GM21528 (cell line): Measurements from ENCODE around the gene CCNL1.
"Not testable (repeated sequence)": the region's sequence is repeated elsewhere in the genome, so short reads cannot be mapped to it uniquely, and the experiment has no call there.

Experiments
- ATAC-seq: cut with Tn5 transposase; IDR thresholded peaks from one replicate; pipeline ENCODE4 v1.9.1; 2021; ENCODE audit warnings: mild to moderate bottlenecking, moderate library complexity; ENCODE audit not compliant: unreplicated experiment, low FRiP score

CCNL1 gene

GRCh38 chr3:157159762-157160657 lies at the start of gene CCNL1:
Gene CCNL1 (minus strand): TSS chr3:157160147. CDS start chr3:157160094, 53 bp downstream.
- peak; percentile 89 for ATAC-seq

GRCh38 chr3:157204880-157205279 lies 44.9 kb upstream of the CCNL1 start:
- no peak for ATAC-seq

DNA sequence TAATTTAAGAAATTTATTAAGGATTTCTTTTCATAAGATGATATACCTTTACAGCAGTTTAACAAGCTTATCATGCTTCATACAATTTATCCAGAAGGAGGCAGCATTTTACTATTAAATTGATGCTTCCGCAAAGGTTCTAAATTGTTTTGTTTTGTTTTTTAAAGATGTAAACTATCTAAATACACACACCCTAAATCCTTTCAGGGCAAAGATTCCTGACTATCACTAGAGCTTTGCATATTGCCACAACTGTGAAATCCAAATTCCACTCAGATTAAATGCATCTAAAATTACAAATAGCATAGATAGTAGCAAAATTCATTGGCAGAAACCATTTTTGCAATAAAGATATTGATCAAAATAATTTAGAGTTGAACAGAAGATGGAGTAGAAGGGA lies 44.5 kb upstream of the CCNL1 start:
- no peak for ATAC-seq

- ATAC-seq, result peak; percentile 77
These were observed 41.8 kb upstream of the CCNL1 start for GRCh38 chr3:157201648-157202278.

DNA sequence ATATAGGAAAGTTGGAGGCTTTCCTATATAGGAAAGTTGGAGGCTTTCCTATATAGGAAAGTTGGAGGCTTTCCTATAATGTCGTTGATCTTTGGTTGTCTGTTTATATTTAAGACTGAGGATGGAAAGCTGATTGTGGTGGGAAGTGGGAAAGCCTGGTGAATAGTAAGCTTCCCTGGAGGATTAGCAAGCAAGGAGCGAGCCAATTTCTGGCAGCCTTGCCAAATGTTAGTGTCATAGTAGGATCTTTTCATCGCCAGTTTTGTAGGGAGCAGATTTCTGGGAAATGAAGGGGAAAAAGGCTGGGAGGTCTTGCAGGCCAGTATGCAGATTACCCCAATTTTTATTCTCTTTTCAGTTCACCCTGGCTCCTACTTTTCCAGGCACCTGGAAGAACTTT lies 39.9 kb upstream of the CCNL1 start:
- ATAC-seq, result no peak

- no peak for ATAC-seq
These were observed 36.0 kb upstream of the CCNL1 start for GRCh38 chr3:157195965-157196364.

DNA sequence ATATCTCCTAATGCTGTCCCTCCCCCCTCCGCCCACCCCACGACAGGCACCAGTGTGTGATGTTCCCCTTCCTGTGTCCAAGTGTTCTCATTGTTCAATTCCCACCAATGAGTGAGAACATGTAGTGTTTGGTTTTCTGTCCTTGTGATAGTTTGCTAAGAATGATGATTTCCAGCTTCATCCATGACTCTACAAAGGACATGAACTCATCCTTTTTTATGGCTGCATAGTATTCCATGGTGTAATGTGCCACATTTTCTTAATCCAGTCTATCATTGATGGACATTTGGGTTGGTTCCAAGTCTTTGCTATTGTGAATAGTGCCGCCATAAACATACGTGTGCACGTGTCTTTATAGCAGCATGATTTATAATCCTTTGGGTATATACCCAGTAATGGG lies 31.2 kb upstream of the CCNL1 start:
- not testable (repeated sequence) for ATAC-seq

DNA sequence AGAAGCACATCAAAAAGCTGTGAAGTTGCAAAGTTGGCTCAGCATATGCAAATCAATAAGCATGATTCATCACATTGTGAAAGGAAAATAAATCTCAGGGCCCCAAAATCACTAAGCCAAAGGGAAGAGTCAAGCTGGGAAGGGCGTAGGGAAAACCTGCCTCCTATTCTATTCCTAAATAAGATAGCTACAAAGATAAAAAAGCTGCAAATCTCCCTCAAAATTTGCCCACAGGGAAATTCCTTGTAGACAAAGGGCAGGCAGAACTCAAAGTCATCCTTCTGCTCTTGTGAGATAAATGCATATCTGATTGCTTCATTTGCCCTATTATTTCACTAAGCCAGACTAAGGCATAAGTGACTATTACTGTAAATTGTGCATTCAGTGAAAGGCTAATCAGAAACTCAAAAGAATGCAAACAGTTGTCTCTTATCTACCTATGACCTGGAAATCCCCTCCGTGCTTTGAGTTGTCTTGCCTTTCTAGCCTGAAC lies 30.5 kb upstream of the CCNL1 start:
- no peak for ATAC-seq

GRCh38 chr3:157188391-157188790 lies 28.4 kb upstream of the CCNL1 start:
- no peak for ATAC-seq

GRCh38 chr3:157182879-157183278 lies 22.9 kb upstream of the CCNL1 start:
- no peak for ATAC-seq

DNA sequence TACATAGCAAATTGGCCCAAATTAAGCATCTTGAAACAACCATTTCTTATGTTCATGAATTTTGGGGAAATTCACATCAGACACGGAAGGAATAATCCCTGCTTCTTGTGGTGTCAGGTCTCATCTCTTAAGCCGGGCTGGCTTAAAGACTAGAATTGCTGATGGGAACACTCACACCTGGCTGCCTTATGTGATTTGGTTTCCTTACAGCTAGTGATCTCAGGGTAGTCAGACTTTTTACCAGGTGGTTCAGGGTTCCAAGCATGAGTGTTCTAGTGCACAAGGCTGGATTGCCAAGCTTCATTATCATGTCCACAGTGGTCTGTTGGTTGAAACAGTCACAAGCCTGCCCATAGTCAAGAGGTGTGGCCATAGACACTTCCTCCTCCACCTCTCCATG lies 20.3 kb upstream of the CCNL1 start:
- ATAC-seq, result no peak

- ATAC-seq, result no peak
These were observed 19.4 kb upstream of the CCNL1 start for GRCh38 chr3:157179365-157179803.

GRCh38 chr3:157178503-157179364 lies 18.8 kb upstream of the CCNL1 start:
- not testable (repeated sequence) for ATAC-seq

GRCh38 chr3:157177801-157178453 lies 18.0 kb upstream of the CCNL1 start:
- ATAC-seq, result not testable (repeated sequence)

DNA sequence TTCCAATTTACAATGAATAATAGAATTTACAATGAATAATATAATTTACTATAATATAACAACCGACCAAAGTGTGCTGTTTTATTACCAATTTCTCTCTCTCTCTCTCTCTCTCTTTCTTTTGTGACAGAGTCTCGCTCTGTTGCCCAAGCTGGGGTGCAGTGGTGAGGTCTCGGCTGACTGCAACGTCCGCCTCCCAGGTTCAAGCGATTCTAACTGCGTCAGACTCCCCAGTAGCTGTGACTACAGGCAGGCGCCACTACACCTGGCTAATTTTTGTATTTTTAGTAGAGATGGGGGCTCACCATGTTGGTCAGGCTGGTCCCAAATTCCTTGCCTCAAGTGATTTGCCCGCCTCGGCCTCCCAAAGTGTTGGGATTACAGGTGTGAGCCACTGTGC lies 17.0 kb upstream of the CCNL1 start:
- ATAC-seq, result no peak

DNA sequence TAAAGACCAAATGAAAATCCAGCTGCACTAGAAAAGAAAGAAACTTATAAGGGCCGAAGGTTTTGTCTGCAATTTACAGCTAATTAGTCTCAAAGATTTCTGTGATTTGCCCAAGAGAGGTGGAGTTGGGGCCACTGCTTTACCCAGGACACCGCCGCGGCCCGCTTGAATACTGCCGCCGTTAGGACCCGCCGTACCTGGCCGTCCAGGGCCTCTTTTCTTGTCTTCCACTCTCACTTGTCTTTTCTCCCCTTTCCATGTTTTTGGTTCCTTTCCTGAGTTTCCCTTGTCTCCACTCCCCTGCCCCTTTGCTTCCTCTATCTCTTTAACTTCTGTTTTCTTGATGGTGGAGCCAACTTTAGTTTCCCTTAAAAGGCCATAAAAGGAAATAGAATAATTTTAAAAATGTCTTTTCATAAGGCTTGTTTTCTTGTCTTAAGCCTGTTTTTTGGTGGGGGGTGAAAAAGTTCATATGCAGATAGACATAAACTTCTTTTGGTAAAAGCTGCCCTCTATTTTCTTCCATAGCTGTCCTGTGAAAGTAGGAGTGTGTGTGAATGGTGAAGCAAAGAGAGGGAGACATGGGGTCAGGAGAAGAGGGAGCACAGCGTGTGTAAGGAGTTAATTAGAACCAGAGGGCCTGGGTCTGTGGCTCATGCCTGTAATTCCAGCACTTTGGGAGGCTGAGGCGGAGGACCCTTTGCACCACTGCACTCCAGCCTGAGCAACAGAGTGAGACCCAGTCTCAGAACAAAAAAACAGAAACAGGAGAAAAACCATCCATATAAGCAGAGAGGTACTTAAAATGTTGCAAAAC lies 16.0 kb upstream of the CCNL1 start:
- no peak for ATAC-seq

DNA sequence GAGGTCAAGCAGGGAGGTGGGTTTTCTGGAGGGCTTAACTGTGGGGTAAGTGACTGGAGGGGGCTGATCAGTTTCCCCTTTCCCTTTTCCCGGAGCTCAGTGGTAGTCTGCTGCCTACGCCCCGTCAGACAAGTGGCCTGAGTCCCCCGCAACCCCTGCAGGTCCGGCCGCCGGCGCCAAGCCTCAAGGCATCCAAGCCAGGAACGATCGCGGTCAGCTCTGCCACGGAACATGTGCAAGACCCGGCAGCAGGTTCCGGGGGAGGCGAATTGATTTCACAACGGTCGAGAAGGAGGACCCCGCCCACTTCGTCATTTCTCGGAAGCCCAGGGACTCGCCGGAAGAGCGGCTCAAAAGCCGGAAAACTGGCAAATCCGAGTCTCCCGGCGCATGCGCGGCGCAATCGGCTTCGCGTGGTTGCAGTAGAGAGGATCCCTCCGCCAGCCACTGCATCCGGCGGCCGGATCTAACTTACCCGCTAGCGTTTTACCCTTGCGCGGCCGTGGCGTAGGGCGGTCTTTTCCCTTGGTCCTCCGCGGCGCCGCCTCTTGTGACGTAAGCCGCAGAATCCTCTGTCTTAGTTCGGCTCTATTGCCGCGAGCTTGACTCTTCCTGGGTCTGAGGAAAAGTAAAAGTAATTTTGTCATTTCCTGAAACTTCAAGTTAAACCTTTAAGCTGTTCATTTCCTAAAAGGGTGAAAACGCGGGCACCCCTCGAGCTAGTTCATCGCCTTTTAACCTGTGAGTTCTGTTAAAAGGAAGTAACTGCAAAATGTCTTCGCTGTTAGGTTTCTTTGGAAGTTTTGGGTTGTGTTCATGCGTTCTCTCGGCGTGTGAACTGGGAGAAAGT lies 14.9 kb upstream of the CCNL1 start:
- ATAC-seq, result peak; percentile 95

- ATAC-seq, result peak; percentile 6
These were observed 14.3 kb upstream of the CCNL1 start for GRCh38 chr3:157174290-157174648.
